ENCODE measurements around the gene TXNRD3.

The TXNRD3 gene

DNA sequence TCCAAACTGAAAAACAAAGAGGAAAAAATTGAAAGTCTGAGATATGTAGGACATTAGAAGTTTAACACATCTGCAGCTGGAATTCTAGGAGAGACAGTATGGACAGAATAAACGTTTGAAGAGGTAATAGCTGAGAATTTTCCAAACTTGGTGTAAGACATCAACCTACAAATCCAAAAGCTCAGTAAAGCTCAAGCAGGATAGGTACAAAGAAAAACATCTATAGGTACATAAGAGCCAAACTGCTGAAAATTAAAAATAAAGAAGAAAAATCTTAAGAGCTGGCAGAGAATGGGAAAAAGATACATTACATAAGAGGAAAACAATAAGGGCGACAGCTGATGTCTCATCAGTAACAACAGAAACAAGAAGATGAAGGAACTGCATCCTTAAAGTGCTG, 73.4 kb downstream of the TXNRD3 start:
- Histone ChIP-seq H3K4me1 (ENCODE audit: control insufficient read depth, low read length) (no peaks in the 10 kb centered on the region), H3K79me2 (ENCODE audit: control insufficient read depth, low read length) (no peaks in the 10 kb centered on the region), H3K4me2 (ENCODE audit: low read length) (no peak overlapping the region), H3K27ac (ENCODE audit: low read depth, low read length) (no peak overlapping the region), H3K36me3 (ENCODE audit: control insufficient read depth, low read length) (no peaks in the 10 kb centered on the region), H3K4me3 (ENCODE audit: low read length) (no peak overlapping the region), H4K20me1 (ENCODE audit: control insufficient read depth, insufficient read depth, low read depth, low read length) (no peaks in the 10 kb centered on the region), H3K9me2 (replicated peaks; ENCODE audit: control insufficient read depth, low read length) (no peaks in the 10 kb centered on the region), H3K9me3 (ENCODE audit: control insufficient read depth, insufficient read depth, low read length) (no peaks in the 10 kb centered on the region), H3K27me3 (ENCODE audit: control insufficient read depth, low read length) (peaks cover 5% of the 10 kb centered on the region), H3F3A (ENCODE audit: control insufficient read depth, insufficient read depth) (no peaks in the 10 kb centered on the region)
- TF ChIP-seq, protein P1, sequence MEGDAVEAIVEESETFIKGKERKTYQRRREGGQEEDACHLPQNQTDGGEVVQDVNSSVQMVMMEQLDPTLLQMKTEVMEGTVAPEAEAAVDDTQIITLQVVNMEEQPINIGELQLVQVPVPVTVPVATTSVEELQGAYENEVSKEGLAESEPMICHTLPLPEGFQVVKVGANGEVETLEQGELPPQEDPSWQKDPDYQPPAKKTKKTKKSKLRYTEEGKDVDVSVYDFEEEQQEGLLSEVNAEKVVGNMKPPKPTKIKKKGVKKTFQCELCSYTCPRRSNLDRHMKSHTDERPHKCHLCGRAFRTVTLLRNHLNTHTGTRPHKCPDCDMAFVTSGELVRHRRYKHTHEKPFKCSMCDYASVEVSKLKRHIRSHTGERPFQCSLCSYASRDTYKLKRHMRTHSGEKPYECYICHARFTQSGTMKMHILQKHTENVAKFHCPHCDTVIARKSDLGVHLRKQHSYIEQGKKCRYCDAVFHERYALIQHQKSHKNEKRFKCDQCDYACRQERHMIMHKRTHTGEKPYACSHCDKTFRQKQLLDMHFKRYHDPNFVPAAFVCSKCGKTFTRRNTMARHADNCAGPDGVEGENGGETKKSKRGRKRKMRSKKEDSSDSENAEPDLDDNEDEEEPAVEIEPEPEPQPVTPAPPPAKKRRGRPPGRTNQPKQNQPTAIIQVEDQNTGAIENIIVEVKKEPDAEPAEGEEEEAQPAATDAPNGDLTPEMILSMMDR (IDR thresholded peaks at IDR 0.05; ENCODE audit: low read depth, low read length, poor library complexity, severe bottlenecking), result no peak
- TF ChIP-seq EZH2phosphoT487 (IDR thresholded peaks at IDR 0.05; ENCODE audit: borderline replicate concordance, low read length), result no peak

DNA sequence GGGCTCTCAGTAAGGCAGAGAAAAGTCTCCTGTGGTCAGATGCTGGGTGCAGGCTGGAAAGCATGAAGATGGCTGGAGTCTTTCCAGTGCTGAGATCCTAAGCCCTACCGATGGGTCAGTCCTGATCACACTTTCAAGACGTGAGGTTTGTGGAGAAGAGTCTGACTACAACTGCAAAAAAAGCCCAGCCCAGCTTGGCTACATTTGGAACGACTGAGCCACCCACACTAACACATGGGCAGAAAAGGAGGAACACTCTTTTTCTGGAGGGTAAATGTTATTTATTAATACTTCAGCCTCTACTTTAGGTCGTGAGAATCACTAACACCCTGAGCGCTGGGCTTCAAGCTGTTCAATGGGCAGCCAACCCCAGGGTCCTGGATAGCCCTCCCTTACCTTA, 74.2 kb downstream of the TXNRD3 start:
- TF ChIP-seq EZH2phosphoT487 (IDR thresholded peaks at IDR 0.05; ENCODE audit: borderline replicate concordance, low read length), result no peak
- TF ChIP-seq, protein P1 (IDR thresholded peaks at IDR 0.05; ENCODE audit: low read depth, low read length, poor library complexity, severe bottlenecking), result no peak
- peaks cover 5% of the 10 kb centered on the region for H3K27me3 ChIP-seq (ENCODE audit: control insufficient read depth, low read length)
- no peaks in the 10 kb centered on the region for H3K36me3 ChIP-seq (ENCODE audit: control insufficient read depth, low read length)
- no peak overlapping the region for H3K27ac ChIP-seq (ENCODE audit: low read depth, low read length)
- no peaks in the 10 kb centered on the region for H4K20me1 ChIP-seq (ENCODE audit: control insufficient read depth, insufficient read depth, low read depth, low read length)
- no peak overlapping the region for H3K4me2 ChIP-seq (ENCODE audit: low read length)
- no peaks in the 10 kb centered on the region for H3K9me3 ChIP-seq (ENCODE audit: control insufficient read depth, insufficient read depth, low read length)
- H3K9me2 ChIP-seq (replicated peaks; ENCODE audit: control insufficient read depth, low read length), result no peaks in the 10 kb centered on the region
- H3F3A ChIP-seq (ENCODE audit: control insufficient read depth, insufficient read depth), result no peaks in the 10 kb centered on the region
- no peaks in the 10 kb centered on the region for H3K79me2 ChIP-seq (ENCODE audit: control insufficient read depth, low read length)
- H3K4me3 ChIP-seq (ENCODE audit: low read length), result no peak overlapping the region
- H3K4me1 ChIP-seq (ENCODE audit: control insufficient read depth, low read length), result no peaks in the 10 kb centered on the region

DNA sequence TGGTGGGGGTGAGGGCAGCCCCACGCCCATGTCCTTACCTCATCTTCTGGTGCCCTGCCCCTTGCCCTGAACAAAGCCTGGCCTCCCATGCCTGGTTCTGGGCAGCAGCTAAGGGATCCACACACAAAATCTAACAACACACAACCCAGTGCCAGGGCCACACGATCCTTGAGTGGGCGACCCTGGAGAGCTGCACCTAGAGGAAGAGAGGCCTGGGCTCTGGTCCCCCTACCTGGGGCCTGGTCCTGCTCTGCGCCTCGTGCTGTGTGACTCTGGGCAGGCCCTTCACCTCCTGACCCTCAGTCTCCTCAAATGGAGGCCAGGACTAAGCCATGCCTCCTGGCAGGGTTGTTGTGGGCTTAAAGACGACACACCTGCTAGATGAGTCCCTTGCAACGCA, 76.2 kb downstream of the TXNRD3 start:
- no peaks in the 10 kb centered on the region for H3F3A ChIP-seq (ENCODE audit: control insufficient read depth, insufficient read depth)
- no peaks in the 10 kb centered on the region for H3K9me3 ChIP-seq (ENCODE audit: control insufficient read depth, insufficient read depth, low read length)
- H3K9me2 ChIP-seq (replicated peaks; ENCODE audit: control insufficient read depth, low read length), result no peaks in the 10 kb centered on the region
- no peaks in the 10 kb centered on the region for H4K20me1 ChIP-seq (ENCODE audit: control insufficient read depth, insufficient read depth, low read depth, low read length)
- no peaks in the 10 kb centered on the region for H3K79me2 ChIP-seq (ENCODE audit: control insufficient read depth, low read length)
- peaks cover 5% of the 10 kb centered on the region for H3K27me3 ChIP-seq (ENCODE audit: control insufficient read depth, low read length)
- no peak overlapping the region for H3K4me2 ChIP-seq (ENCODE audit: low read length)
- no peaks in the 10 kb centered on the region for H3K36me3 ChIP-seq (ENCODE audit: control insufficient read depth, low read length)
- no peak overlapping the region for H3K4me3 ChIP-seq (ENCODE audit: low read length)
- TF ChIP-seq EZH2phosphoT487 (IDR thresholded peaks at IDR 0.05; ENCODE audit: borderline replicate concordance, low read length), result no peak
- TF ChIP-seq, protein P1 (IDR thresholded peaks at IDR 0.05; ENCODE audit: low read depth, low read length, poor library complexity, severe bottlenecking), result no peak
- H3K4me1 ChIP-seq (ENCODE audit: control insufficient read depth, low read length), result no peaks in the 10 kb centered on the region
- no peak overlapping the region for H3K27ac ChIP-seq (ENCODE audit: low read depth, low read length)

DNA sequence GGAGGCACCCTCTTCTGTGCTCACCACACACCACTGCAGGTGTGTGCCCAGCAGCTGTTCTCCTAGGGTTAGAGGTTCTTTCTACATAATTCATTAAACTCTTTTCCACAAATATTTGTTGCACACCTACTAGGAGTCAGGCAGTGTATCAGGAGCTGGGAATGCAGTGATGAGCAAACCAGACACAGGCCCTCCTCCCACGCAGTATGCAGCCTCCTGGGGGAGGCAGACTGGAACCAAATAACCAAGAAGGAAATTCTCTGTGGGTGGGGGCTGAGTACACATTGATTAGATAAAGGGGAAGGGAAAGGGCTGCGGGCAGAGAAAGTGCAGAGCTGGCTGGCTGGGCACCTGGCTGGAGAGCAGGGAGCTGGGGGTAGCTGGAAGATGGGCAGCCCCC, 77.7 kb downstream of the TXNRD3 start:
- H3K9me2 ChIP-seq (replicated peaks; ENCODE audit: control insufficient read depth, low read length), result no peaks in the 10 kb centered on the region
- no peaks in the 10 kb centered on the region for H3K4me1 ChIP-seq (ENCODE audit: control insufficient read depth, low read length)
- no peaks in the 10 kb centered on the region for H3K36me3 ChIP-seq (ENCODE audit: control insufficient read depth, low read length)
- no peaks in the 10 kb centered on the region for H3F3A ChIP-seq (ENCODE audit: control insufficient read depth, insufficient read depth)
- no peaks in the 10 kb centered on the region for H3K79me2 ChIP-seq (ENCODE audit: control insufficient read depth, low read length)
- no peak overlapping the region for H3K4me3 ChIP-seq (ENCODE audit: low read length)
- no peak overlapping the region for H3K4me2 ChIP-seq (ENCODE audit: low read length)
- H3K9me3 ChIP-seq (ENCODE audit: control insufficient read depth, insufficient read depth, low read length), result no peaks in the 10 kb centered on the region
- H3K27ac ChIP-seq (ENCODE audit: low read depth, low read length), result no peak overlapping the region
- TF ChIP-seq, protein P1 (IDR thresholded peaks at IDR 0.05; ENCODE audit: low read depth, low read length, poor library complexity, severe bottlenecking), result no peak
- TF ChIP-seq EZH2phosphoT487 (IDR thresholded peaks at IDR 0.05; ENCODE audit: borderline replicate concordance, low read length), result no peak
- peaks cover 5% of the 10 kb centered on the region for H3K27me3 ChIP-seq (ENCODE audit: control insufficient read depth, low read length)
- no peaks in the 10 kb centered on the region for H4K20me1 ChIP-seq (ENCODE audit: control insufficient read depth, insufficient read depth, low read depth, low read length)

Measured in DOHH2 (cell line).